Measurements from ENCODE around the gene SENP8.
"Not testable (repeated sequence)": the region's sequence is repeated elsewhere in the genome, so short reads cannot be mapped to it uniquely, and the experiment has no call there.

SENP8 gene

GRCh38 chr15:72118017-72118978 is at the start of gene SENP8, which contains the start of gene MYO9A:
Gene SENP8 (plus strand): TSS chr15:72118403. CDS start chr15:72139624, 21,221 bp downstream.
Gene MYO9A (minus strand): TSS chr15:72118150. CDS start chr15:72046563, 71,587 bp downstream.
- peak; percentile 99 for DNase-seq (ENCODE audit: low read depth)

GRCh38 chr15:72068856-72069255 is 49.3 kb upstream of the SENP8 start:
- no peak for DNase-seq (ENCODE audit: low read depth)

- DNase-seq (ENCODE audit: low read depth): no peak
Measured at GRCh38 chr15:72070817-72071447, 47.3 kb upstream of the SENP8 start.

- not testable (repeated sequence) for DNase-seq (ENCODE audit: low read depth)
Measured at GRCh38 chr15:72071448-72071825, 46.8 kb upstream of the SENP8 start.

- DNase-seq (ENCODE audit: low read depth): no peak
Measured at GRCh38 chr15:72074335-72075060, 43.7 kb upstream of the SENP8 start.

- DNase-seq (ENCODE audit: low read depth): no peak
Measured at GRCh38 chr15:72077950-72078349, 40.3 kb upstream of the SENP8 start.

GRCh38 chr15:72078887-72079286 is 39.3 kb upstream of the SENP8 start:
- DNase-seq (ENCODE audit: low read depth): no peak

GRCh38 chr15:72082176-72082575 is 36.0 kb upstream of the SENP8 start:
- DNase-seq (ENCODE audit: low read depth): no peak

GRCh38 chr15:72086010-72086697 is 32.0 kb upstream of the SENP8 start:
- DNase-seq (ENCODE audit: low read depth): no peak

- DNase-seq (ENCODE audit: low read depth): no peak
Measured at GRCh38 chr15:72086920-72087648, 31.1 kb upstream of the SENP8 start.

- no peak for DNase-seq (ENCODE audit: low read depth)
Measured at GRCh38 chr15:72092006-72092405, 26.2 kb upstream of the SENP8 start.

- DNase-seq (ENCODE audit: low read depth): no peak
Measured at GRCh38 chr15:72092691-72093090, 25.5 kb upstream of the SENP8 start.

- no peak for DNase-seq (ENCODE audit: low read depth)
Measured at GRCh38 chr15:72096796-72097195, 21.4 kb upstream of the SENP8 start.

- no peak for DNase-seq (ENCODE audit: low read depth)
Measured at GRCh38 chr15:72098040-72098439, 20.2 kb upstream of the SENP8 start.

GRCh38 chr15:72099155-72099554 is 19.0 kb upstream of the SENP8 start:
- DNase-seq (ENCODE audit: low read depth): no peak

GRCh38 chr15:72100551-72100950 is 17.7 kb upstream of the SENP8 start:
- DNase-seq (ENCODE audit: low read depth): not testable (repeated sequence)

- no peak for DNase-seq (ENCODE audit: low read depth)
Measured at GRCh38 chr15:72105111-72105510, 13.1 kb upstream of the SENP8 start.

- no peak for DNase-seq (ENCODE audit: low read depth)
Measured at GRCh38 chr15:72106068-72106467, 12.1 kb upstream of the SENP8 start.

GRCh38 chr15:72110355-72110754 is 7.8 kb upstream of the SENP8 start:
- no peak for DNase-seq (ENCODE audit: low read depth)

- DNase-seq (ENCODE audit: low read depth): no peak
Measured at GRCh38 chr15:72112116-72112515, 6.1 kb upstream of the SENP8 start.

- DNase-seq (ENCODE audit: low read depth): no peak
Measured at GRCh38 chr15:72112805-72113204, 5.4 kb upstream of the SENP8 start.
